Suppressor macrophage (primary cell): ENCODE results near the gene CST8.

Experiments used
- DNase-seq, 4 experiments: peaks; one replicate each; pipeline ENCODE4 v3.0.0-alpha.2; 2020 to 2022

CST8 gene

GRCh38 chr20:23524146-23524545 is 33.2 kb downstream of the CST8 start:
- DNase-seq, result no peak

- no peak for DNase-seq
Measured at GRCh38 chr20:23526850-23527249, 35.9 kb downstream of the CST8 start.

- DNase-seq, result no peak
Measured at GRCh38 chr20:23528867-23529431, 38.0 kb downstream of the CST8 start.

- DNase-seq, result peak in 1 of 4 experiments; percentile 24
Measured at GRCh38 chr20:23530937-23531567, 40.1 kb downstream of the CST8 start.

- DNase-seq, result no peak
Measured at GRCh38 chr20:23532533-23532932, 41.6 kb downstream of the CST8 start.

- DNase-seq, result no peak
Measured at GRCh38 chr20:23533161-23533560, 42.2 kb downstream of the CST8 start.

GRCh38 chr20:23534801-23535593 is 44.1 kb downstream of the CST8 start:
- no peak for DNase-seq

- DNase-seq, result peak in 1 of 4 experiments; percentile 3
Measured at GRCh38 chr20:23536328-23536974, 45.5 kb downstream of the CST8 start.

GRCh38 chr20:23537030-23537429 is 46.1 kb downstream of the CST8 start:
- DNase-seq, result peak in 2 of 4 experiments; percentile 53 to 72

GRCh38 chr20:23540624-23541023 is 49.7 kb downstream of the CST8 start:
- no peak for DNase-seq

- DNase-seq, result peak; percentile 40 to 80 (median 76)
Measured at GRCh38 chr20:23541330-23541729, 50.4 kb downstream of the CST8 start.

- DNase-seq, result peak; percentile 5 to 51 (median 34)
Measured at GRCh38 chr20:23541776-23542175, 50.9 kb downstream of the CST8 start.

- no peak for DNase-seq
Measured at GRCh38 chr20:23542801-23543200, 51.9 kb downstream of the CST8 start.

- DNase-seq, result no peak
Measured at GRCh38 chr20:23544133-23544532, 53.2 kb downstream of the CST8 start.
